Activated T-cell treated with anti-CD3 and anti-CD28 coated beads, Interleukin-2, amount 50 U/mL, for 48 hours (primary cell): ENCODE data around the gene NFATC2IP.
"Not testable (repeated sequence)": the region's sequence is repeated elsewhere in the genome, so short reads cannot be mapped to it uniquely, and the experiment has no call there.

Source experiments
- DNase-seq, 2 experiments: peaks; one replicate each; pipeline ENCODE4 v3.0.0-alpha.2; 2020

NFATC2IP gene

DNA sequence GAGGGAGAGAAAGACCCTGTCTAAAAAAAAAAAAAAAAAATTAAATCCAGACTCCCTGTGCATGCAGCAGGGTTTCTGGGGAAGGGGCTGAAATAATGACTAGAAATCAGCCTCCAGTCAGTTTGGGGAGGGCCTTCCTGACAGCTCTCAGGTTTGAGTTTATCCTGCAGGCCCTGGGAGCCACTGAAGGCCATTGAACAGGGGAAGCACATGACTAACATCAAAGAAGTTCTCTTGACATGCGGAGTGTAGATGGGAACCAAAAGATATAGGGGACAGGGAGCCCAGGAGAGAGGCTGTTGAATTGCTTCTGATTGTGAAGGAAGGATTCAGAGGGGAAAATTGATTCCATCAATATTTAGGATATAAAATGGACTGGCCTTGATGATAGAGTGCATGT lies 22.9 kb upstream of the NFATC2IP start:
- no peak for DNase-seq

DNA sequence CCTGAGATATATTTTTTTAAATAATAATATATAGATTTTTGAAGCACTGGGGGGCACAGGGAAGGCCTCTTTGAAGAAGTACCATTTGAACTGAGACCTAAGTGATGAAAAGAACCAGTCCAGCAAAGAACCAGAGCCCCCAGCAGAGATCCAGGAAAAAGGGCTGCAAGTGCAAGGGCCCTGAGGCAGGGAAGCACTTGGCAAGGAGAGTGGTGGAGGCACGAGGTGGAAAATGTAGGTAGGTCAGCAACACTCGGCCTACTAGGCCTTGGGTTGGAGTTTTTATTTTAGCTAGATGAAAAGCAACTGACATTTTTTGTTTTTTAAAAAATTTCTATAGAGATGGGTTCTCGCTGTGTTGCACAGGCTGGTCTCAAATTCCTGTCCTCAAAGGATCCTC lies 20.5 kb upstream of the NFATC2IP start:
- DNase-seq, result no peak

DNA sequence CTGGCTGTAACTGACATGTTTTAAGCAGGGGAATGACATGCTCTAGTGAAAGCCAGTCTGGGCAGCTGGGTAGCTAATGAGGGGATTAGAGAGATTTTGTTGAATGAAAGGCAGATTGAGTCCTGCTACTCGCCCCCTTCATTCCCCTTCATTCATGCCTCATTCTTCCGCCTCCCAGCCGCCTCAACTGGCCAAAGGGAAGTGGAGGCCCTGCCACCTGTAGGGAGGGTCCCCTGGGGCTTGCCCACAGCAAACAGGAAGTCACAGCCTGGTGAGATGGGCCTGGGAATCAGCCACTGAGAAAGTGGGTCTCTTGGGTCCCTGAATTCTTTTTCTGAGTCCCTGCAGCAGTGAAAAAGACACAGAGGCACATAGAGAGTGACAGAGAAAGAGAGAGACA lies 20.1 kb upstream of the NFATC2IP start:
- DNase-seq, result no peak

DNA sequence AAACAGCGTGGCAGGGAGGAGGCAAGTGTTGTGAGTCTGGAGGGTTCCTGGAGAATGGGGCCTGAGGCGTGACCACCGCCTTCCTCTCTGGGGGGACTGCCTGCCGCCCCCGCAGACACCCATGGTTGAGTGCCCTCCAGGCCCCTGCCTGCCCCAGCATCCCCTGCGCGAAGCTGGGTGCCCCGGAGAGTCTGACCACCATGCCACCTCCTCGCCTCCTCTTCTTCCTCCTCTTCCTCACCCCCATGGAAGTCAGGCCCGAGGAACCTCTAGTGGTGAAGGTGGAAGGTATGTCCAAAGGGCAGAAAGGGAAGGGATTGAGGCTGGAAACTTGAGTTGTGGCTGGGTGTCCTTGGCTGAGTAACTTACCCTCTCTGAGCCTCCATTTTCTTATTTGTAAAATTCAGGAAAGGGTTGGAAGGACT lies 18.9 kb upstream of the NFATC2IP start, which contains the start of gene CD19:
Gene CD19 (plus strand): TSS at position 171 of the 425 bp plus-strand sequence. CDS start 30 bp downstream, at position 201.
- no peak for DNase-seq

DNA sequence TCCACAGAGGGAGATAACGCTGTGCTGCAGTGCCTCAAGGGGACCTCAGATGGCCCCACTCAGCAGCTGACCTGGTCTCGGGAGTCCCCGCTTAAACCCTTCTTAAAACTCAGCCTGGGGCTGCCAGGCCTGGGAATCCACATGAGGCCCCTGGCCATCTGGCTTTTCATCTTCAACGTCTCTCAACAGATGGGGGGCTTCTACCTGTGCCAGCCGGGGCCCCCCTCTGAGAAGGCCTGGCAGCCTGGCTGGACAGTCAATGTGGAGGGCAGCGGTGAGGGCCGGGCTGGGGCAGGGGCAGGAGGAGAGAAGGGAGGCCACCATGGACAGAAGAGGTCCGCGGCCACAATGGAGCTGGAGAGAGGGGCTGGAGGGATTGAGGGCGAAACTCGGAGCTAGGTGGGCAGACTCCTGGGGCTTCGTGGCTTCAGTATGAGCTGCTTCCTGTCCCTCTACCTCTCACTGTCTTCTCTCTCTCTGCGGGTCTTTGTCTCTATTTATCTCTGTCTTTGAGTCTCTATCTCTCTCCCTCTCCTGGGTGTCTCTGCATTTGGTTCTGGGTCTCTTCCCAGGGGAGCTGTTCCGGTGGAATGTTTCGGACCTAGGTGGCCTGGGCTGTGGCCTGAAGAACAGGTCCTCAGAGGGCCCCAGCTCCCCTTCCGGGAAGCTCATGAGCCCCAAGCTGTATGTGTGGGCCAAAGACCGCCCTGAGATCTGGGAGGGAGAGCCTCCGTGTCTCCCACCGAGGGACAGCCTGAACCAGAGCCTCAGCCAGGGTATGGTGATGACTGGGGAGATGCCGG lies 18.2 kb upstream of the NFATC2IP start:
- DNase-seq, result no peak

DNA sequence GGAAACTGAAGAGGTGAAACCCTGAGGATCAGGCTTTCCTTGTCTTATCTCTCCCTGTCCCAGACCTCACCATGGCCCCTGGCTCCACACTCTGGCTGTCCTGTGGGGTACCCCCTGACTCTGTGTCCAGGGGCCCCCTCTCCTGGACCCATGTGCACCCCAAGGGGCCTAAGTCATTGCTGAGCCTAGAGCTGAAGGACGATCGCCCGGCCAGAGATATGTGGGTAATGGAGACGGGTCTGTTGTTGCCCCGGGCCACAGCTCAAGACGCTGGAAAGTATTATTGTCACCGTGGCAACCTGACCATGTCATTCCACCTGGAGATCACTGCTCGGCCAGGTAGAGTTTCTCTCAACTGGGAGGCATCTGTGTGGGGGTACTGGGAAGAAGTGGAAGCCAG lies 17.6 kb upstream of the NFATC2IP start:
- DNase-seq, result no peak

DNA sequence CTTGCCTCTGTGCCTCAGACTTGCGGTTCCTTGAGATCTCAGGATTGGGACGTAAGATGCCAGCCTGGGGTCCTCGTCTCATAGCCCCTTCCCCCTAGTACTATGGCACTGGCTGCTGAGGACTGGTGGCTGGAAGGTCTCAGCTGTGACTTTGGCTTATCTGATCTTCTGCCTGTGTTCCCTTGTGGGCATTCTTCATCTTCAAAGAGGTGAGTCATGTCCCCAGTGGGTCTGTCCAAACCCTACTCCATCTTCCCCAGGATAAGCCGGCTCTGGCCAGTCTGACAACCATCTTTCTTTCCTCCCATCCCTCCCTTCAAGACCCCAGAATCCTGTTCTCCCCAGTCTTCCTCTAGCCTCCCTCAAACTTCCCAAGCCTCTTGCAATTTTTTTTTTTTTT lies 15.4 kb upstream of the NFATC2IP start:
- no peak for DNase-seq

DNA sequence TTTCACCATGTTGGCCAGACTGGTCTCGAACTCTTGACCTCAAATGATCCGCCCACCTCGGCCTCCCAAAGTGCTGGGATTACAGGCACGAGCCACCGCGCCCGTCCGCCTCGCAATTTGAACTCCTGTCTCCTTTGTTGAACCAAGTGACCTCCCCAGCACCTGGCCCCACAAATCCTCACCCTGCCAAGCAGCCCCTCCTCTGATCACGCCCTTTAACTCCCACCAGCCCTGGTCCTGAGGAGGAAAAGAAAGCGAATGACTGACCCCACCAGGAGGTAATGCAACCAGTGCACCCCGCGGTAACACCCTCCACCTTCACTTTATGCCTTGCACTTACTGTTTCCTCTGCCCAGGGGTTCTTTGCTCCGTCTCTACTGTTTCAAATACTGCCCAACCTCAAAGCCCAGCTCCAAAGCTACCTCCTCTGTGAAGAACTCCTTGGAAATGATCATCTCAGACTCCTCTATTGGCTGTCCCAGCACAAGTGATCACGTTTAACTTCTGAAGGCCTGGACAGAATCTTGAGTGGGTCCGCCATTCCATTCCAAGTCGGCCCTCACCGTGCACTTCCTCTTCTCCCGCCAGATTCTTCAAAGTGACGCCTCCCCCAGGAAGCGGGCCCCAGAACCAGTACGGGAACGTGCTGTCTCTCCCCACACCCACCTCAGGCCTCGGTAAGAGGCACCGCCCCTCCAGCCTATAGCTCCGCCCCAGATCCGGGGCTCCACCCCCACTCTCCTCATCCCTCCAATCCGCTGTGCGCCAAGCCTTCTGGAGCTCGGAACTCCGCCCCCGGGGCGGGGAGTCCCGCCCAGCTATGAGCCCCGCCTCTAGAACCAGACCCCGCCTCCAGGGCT lies 14.6 kb upstream of the NFATC2IP start:
- peak; percentile 96 to 97 for DNase-seq

DNA sequence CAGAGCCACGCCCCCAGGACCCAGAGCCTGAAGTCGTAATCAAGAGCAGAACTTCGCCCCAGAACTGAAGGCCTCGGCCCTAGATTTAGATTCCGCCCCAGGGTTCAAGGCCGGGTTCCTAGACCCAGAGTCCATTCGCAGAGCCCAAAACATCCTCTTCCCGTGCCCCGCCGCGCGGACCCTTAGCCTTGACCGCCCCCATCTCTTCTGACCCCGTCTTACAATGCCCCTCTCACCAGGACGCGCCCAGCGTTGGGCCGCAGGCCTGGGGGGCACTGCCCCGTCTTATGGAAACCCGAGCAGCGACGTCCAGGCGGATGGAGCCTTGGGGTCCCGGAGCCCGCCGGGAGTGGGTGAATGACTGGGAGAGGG lies 14.0 kb upstream of the NFATC2IP start:
- no peak for DNase-seq

DNA sequence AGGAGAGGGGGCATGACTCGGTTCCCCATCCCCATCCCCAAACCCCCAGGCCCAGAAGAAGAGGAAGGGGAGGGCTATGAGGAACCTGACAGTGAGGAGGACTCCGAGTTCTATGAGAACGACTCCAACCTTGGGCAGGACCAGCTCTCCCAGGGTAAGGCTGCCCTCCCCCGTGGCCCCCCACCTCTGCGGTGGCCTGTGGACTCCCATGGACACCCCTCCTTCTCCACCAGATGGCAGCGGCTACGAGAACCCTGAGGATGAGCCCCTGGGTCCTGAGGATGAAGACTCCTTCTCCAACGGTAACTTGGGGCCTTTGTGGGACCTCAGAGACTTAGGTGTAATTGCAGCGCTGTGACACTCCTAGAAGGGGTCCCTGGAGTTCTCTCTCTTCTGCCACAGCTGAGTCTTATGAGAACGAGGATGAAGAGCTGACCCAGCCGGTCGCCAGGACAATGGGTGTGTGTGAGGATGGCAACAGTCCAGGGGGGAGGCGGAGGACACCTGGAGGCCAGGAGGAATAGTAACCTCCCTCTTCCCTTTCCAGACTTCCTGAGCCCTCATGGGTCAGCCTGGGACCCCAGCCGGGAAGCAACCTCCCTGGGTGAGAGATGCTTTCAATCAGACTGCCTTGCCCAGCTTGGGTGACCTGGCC lies 13.4 kb upstream of the NFATC2IP start:
- no peak for DNase-seq

DNA sequence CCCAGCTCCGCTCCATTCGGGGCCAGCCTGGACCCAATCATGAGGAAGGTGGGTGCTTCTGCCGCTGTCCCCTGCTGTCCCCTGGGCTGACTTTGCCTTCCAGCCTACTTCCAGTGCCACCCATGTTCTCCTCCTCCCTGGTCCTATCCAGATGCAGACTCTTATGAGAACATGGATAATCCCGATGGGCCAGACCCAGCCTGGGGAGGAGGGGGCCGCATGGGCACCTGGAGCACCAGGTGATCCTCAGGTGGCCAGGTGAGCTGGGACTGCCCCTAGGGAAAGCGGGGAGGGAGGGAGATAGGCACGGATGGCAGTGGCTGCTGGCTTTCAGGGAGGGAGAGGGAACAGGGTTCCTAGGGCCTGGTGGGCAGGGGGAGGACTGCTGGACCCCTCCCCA lies 12.0 kb upstream of the NFATC2IP start:
- DNase-seq, result no peak

DNA sequence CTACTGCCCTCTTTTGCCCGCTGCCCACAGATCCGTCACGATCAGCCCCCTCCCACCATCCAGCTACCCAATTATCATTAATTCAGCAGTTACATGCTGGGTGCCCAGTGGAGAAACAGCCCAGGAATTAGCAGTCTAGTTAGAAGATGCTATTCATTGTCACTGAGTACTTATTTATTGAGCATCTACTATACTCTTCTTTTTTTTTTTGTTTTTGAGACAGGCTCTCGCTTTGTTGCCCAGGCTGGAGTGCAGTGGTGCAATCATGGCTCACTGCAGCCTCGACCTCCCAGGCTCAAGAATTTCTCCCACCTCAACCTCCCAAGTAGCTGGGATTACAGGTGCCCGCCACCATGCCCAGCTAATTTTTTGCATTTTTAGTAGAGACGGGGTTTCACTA lies 10.9 kb upstream of the NFATC2IP start:
- DNase-seq, result not testable (repeated sequence)

DNA sequence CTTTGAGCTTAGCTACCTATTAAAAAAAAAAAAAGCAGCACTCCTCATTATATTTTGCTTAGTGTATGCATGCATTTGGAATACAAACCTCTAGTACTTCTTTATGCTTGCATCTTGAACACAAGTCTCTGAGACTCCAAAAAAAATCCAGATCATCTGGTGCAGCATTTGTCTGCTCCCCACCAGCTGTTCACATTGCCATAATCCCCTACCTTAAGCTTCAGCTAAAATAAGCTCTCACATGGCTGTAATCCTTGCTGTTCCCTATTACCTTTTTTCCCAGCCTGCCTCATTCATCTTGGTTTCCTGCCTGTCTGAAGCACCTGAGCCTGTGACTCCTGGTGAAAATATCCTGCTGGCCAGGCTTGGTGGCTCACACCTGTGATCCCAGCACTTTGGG lies 7.5 kb upstream of the NFATC2IP start:
- no peak for DNase-seq

DNA sequence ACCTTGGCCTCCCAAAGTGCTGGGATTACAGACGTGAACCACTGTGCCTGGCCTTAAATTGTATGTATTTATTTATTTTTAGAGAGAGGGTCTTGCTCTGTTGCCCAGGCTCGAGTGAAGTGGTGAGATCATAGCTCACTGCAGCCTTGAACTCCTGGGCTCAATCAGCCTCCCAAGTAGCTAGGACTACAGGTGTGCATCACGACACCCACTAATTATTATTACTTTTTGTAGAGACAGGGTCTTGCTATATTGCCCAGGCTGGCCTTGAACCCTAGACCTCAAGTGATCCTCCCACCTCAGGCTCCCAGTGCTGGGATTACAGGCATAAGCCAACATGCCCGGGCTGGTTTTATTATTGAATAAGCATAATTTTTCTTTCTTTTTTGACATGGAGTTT lies 4.1 kb upstream of the NFATC2IP start:
- DNase-seq, result no peak

DNA sequence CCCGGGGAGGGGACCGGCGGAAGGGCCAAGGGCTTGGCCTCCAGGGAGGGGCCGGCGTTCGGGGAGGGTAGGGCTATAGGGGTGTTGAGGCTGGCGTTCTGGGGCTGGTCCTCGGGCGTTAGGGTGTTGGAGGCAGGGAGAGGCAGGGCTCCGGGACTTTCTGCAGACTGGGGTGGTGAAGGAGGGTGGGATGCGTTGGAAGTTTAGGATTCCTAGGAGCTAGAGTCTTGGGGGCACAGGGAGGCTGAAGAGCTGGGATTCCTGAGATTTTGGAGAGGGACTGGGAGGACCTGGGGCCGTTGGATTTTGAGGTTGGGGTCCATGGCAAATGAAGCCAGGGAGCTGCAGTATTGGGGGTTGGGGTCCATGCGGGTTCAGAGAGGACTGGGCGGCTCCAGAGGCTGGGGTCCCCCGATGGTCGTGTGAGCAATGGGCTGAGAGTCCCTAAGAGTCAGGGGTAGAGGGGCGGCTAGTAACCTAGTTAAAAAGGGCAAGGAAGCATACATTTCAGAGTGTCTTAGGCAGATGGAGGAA lies 740 bp downstream of the NFATC2IP start:
- no peak for DNase-seq

DNA sequence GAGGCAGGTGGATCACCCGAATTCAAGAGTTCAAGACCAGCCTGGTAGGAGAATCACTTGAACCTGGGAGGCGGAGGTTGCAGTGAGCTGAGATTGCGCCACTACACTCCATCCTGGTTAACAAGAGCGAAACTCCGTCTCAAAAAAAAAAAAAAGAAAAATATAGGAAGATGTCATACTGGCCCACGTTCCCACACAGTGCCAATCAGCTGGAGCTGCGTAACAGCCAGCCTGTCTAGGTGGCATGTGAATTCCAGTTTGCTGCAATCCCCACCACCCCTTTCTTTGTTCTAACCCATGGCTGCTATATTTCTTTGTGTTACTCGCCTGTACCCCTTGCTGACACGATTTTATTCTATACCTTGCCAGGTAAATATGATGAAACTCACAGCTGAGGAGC lies 7.5 kb downstream of the NFATC2IP start:
- no peak for DNase-seq

DNA sequence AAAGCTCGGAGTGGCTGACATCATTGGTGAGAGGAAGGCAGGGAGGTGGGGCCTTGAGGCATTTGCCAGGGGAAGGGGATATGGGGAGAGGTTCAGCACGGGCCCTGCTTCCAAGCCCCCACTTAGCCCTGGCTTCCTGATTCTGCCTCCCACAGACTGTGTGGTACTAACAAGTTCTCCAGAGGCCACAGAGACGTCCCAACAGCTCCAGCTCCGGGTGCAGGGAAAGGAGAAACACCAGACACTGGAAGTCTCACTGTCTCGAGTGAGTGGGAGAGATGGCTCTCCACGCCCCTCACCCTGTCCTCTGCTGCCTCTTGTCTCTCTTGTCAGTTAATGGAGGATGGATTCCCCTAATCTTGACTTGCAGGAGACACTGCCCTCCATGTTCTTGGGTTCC lies 8.1 kb downstream of the NFATC2IP start:
- no peak for DNase-seq

DNA sequence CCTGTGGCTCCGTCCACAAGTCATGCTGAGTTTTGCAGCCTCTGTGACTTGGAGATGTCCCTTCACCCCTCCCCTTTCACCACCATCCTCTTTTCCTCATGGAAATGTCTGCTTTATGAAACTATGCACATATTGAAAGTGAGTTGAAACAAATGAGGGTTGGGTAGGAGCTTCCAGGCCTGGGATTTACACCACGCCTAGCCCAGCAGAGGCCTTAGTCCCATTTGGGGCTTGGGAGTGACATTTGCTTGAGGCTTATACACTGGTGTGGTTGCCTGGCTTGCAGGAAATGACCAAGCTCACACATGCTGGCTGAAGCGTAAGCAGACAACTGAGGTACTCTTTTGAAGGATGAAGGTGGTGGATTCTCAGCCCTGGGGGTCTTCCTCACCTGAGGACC lies 13.3 kb downstream of the NFATC2IP start:
- no peak for DNase-seq

DNA sequence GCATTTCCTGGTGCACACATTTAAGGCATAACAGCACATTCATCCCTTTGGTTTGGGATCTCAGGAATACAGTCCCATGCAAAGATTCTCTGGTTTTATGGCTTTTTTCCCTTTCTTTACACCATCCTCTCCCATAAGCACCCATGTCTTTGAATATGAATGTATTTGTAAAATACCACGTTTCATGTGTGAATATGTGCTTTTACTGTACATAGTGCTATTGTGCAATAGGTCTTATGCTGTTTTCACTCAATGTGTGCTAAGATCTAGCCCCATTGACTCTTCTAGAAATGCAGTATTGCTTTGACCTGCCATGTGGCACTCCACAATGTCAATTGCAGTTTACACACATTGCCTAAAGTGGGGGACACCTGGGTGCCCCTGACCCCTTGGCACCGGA lies 13.8 kb downstream of the NFATC2IP start:
- no peak for DNase-seq

DNA sequence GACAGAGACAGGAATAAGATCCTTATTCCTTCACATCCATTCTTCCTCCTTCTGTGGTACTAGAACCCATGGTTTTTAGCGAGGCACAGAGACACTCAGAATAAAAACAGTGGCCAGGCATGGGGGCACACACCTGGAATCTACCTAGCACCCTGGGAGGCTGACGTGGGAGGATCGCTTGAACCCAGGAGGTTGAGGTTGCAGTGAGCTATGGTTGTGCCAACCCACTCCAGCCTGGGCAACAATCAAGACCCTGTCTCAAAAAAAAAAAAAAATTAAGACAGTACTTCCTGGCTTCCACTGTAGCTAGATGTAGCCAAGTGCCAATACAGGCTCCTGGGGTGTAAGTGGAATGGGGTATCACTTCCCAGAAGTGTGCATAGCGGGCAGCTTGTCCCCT lies 16.4 kb downstream of the NFATC2IP start:
- no peak for DNase-seq

DNA sequence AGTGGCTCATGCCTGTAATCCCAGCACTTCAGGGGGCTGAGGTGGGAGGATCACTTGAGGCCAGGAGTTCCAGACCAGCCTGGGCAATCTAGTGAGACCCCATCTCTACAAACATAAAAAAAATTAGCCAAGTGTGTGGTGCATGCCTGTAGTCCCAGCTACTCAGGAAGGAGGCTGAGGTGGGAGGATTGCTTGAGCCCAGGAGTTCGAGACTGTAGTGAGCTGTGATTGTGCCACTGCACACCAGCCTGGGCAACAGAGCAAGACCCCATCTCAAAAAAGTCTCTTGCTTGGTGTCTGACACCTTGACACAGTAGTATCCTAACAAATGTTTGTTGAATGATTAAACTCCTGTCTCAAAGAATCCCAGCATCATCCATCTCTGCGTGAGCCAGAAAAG lies 19.0 kb downstream of the NFATC2IP start:
- DNase-seq, result not testable (repeated sequence)

DNA sequence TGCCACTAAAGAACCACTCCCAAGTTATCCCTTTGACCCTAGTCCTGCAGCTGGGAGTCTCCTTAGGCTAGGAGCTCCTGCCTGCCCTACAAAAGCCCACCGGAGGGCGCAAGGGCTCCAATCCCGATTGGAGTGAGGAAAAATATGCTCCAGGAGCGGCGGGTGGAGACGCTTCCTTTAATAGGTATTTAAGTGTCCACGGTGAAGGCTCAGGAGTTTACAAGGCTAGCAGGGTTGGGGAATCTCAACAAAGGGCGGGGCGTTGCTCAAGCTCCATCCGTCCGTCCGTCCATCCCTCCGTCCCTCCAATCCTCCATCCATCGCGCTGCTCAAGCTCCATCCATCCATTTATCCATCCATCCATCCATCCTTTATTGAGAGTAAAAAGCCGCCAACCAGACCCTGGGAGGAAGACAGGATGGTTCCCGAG lies 23.3 kb downstream of the NFATC2IP start:
- DNase-seq, result peak in 1 of 2 experiments; percentile 51

DNA sequence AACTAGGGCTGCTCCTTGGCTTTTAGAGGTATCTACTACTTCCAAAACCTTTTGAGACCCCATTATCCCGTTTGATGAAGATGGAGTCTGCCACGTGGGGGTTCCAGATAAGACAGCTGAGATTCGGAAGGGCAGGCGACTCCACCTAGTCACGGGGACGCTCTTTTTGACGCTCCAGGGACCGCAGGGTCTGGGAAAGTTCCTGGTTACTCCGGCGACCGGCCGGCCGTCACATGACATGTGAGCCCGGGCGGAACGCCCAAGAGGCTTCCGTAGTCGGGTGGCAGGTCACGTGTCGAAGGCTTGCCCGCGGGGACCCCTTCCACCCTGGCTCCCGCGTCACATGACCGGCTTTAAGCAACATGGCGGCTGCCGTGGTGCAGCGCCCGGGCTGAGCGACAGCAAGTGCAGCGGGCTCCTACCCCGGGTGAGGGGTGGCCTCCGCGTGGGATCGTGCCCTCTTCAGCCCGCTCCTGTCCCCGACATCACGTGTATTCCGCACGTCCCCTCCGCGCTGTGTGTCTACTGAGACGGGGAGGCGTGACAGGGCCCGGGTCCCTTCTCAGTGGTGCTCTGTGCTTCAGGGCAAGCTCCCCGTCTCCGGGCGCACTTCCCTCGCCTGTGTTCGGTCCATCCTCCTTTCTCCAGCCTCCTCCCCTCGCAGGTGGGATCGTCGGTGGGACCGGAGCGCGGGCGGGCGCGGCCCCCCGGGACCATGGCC lies 23.9 kb downstream of the NFATC2IP start, which contains the start of gene SPNS1:
Gene SPNS1 (plus strand): TSS at position 342 of the 721 bp plus-strand sequence. CDS start 374 bp downstream, at position 716.
- DNase-seq, result peak; percentile 93 to 95
